Endothelial cell (in vitro differentiated cells): Measurements from ENCODE around the gene TMEM132D. TPM values are rescaled to one million over a fixed set of nuclear protein-coding genes. Genes with fewer than 3 reads are reported as not detected.
"Not testable (repeated sequence)": the region's sequence is repeated elsewhere in the genome, so short reads cannot be mapped to it uniquely, and the experiment has no call there.

Experiments
- DNase-seq: peaks from one replicate; pipeline ENCODE4 v3.0.0; 2021; ENCODE audit warnings: low spot score
- H3K27ac Mint-ChIP-seq: one replicate; pipeline ENCODE4 v1.8.0; 2021; ENCODE audit warnings: mixed read lengths, inconsistent platforms; ENCODE audit not compliant: unreplicated experiment
- H3K27me3 Mint-ChIP-seq: one replicate; pipeline ENCODE4 v1.8.0; 2021; ENCODE audit warnings: mild to moderate bottlenecking, moderate library complexity, mixed read lengths, inconsistent platforms; ENCODE audit not compliant: unreplicated experiment
- H3K36me3 Mint-ChIP-seq: one replicate; pipeline ENCODE4 v1.8.0; 2021; ENCODE audit warnings: mild to moderate bottlenecking, low read depth, mixed read lengths, inconsistent platforms; ENCODE audit not compliant: unreplicated experiment
- H3K4me1 Mint-ChIP-seq: one replicate; pipeline ENCODE4 v1.8.0; 2021; ENCODE audit warnings: mild to moderate bottlenecking, mixed read lengths, inconsistent platforms; ENCODE audit not compliant: unreplicated experiment
- H3K4me3 Mint-ChIP-seq: one replicate; pipeline ENCODE4 v1.8.0; 2021; ENCODE audit warnings: mild to moderate bottlenecking, mixed read lengths, inconsistent platforms; ENCODE audit not compliant: unreplicated experiment
- H3K9me3 Mint-ChIP-seq: one replicate; pipeline ENCODE4 v1.8.0; 2021; ENCODE audit warnings: mixed read lengths, inconsistent platforms; ENCODE audit not compliant: unreplicated experiment
- total RNA-seq: library from RNA; stranded (reverse); fragmentation: NEBNext Ultra II Directional; extraction: Animal tissue kit (Norgen Biotek cat#: 25700); gene quantifications from one replicate; pipeline ENCODE4 v1.2.1, GENCODE V29; 2021; ENCODE audit not compliant: unreplicated experiment
- TF ChIP-seq, protein P1 (sequence below): fragments of 200-600 bp; sonication (generic); IDR thresholded peaks from one replicate; pipeline ENCODE4 v1.5.0; 2021; ENCODE audit warnings: antibody characterized with exemption; ENCODE audit not compliant: unreplicated experiment

The TMEM132D gene
- total RNA-seq, 1 donor from 2014 or later, result not detected

DNA sequence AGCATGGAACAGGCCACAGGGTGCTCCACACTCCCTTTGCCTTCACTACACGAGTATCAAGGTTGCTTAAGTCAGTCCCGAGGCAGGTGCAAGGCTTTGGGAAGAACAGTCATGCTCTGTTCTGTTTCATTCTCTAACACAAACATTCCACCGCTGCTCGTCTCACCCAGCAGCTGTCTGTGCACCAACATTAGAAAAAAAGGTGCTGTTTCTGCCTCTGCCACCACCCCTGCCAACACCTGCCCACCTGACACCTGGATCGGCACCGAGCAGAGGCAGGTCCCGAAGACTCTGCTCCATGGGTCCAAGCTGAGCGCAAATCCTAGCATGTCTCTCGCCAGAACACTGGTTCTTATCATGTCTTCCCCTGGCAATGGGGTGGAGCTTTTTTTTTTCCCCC lies 347.7 kb downstream of the TMEM132D start:
- TF ChIP-seq, protein P1, sequence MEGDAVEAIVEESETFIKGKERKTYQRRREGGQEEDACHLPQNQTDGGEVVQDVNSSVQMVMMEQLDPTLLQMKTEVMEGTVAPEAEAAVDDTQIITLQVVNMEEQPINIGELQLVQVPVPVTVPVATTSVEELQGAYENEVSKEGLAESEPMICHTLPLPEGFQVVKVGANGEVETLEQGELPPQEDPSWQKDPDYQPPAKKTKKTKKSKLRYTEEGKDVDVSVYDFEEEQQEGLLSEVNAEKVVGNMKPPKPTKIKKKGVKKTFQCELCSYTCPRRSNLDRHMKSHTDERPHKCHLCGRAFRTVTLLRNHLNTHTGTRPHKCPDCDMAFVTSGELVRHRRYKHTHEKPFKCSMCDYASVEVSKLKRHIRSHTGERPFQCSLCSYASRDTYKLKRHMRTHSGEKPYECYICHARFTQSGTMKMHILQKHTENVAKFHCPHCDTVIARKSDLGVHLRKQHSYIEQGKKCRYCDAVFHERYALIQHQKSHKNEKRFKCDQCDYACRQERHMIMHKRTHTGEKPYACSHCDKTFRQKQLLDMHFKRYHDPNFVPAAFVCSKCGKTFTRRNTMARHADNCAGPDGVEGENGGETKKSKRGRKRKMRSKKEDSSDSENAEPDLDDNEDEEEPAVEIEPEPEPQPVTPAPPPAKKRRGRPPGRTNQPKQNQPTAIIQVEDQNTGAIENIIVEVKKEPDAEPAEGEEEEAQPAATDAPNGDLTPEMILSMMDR, result no peak
- Mint-ChIP-seq H3K27ac (no peak overlapping the region), H3K27me3 (peaks cover 7% of the 10 kb centered on the region), H3K4me3 (no peak overlapping the region), H3K36me3 (peaks cover 9% of the 10 kb centered on the region), H3K9me3 (peaks cover 52% of the 10 kb centered on the region), H3K4me1 (no peaks in the 10 kb centered on the region)
- DNase-seq, result no peak

DNA sequence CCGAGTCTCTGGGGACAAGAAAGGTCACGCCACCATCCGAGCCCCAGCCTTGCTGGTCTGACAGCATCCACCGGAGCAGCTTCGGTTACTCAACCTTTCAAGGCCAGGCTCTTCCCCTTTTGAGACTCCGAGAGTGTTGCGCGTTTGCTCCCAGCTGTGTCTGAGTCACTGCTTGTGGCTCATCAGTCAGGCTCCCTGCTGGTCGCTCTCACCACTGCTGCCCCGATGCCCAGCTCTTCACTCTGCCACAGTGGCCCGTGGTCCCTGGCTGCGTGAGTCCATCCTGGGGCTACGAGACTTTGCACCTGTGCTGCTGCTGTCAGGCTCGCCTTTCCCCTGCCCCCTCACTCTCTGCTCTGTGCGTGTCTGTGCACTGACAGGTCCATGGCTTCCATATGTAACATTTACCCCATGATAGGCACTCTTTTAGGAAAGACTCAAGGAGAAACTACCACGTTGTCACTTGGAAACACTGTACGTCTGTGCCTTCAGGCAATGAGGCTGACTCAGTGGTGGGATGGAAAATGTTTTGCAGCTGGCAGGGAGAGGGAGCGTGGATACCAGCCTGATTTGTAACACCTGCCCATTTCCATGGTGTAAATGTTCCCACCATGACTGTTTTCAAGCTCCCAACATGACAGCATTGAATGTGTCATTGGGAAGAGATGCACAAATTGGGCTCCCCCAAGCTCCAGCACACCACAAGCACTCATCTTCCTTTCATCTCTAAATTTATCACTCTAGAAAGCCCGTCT lies 350.7 kb downstream of the TMEM132D start:
- Mint-ChIP-seq H3K4me1 (no peaks in the 10 kb centered on the region), H3K4me3 (no peak overlapping the region), H3K36me3 (peaks cover 16% of the 10 kb centered on the region), H3K9me3 (peaks cover 57% of the 10 kb centered on the region), H3K27me3 (peaks cover 8% of the 10 kb centered on the region), H3K27ac (no peak overlapping the region)
- no peak for DNase-seq
- TF ChIP-seq, protein P1, result no peak

DNA sequence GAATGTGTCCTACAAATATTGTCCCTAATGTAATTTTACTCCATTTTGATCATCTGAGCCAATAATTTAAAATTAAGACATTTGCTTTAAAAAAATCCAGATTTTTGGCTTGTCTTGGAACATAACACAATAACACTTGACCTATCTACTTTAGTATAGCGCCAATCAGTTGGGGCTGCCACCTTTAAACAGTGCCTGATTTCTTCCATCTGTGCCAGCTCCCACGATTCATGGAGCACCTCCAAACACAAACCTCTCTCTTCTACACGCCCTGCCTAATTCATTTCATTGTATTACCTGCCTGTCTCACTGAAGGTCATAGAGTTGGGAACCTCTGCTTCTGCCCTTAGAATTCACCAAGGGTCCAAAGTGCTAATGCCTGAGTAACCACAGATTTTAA lies 352.4 kb downstream of the TMEM132D start:
- no peak for DNase-seq
- Mint-ChIP-seq H3K36me3 (peaks cover 17% of the 10 kb centered on the region), H3K9me3 (peaks cover 49% of the 10 kb centered on the region), H3K4me3 (no peak overlapping the region), H3K4me1 (no peaks in the 10 kb centered on the region), H3K27ac (no peak overlapping the region), H3K27me3 (peaks cover 8% of the 10 kb centered on the region)
- TF ChIP-seq, protein P1, result no peak

DNA sequence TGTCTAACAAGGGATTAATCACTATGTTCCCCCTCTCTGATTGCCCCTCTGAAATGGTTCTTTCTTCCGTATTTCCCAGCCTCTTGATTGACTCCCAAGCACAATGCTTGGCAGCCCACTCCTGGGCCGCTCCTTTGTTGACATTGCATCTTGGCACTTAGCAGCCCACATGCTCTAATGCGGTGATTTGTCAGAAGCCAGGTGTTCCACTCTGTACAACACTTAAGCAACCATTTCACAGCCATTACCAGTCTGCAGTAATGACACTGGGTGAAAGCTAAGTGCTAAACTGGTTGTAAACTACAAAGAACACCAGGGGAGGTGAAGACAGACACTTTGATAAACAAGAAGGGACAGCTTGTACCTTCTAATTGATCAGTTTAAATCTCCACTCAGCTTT lies 353.5 kb downstream of the TMEM132D start:
- no peak overlapping the region for H3K4me3 Mint-ChIP-seq
- peaks cover 8% of the 10 kb centered on the region for H3K27me3 Mint-ChIP-seq
- no peak overlapping the region for H3K27ac Mint-ChIP-seq
- TF ChIP-seq, protein P1, result no peak
- H3K4me1 Mint-ChIP-seq, result no peaks in the 10 kb centered on the region
- H3K36me3 Mint-ChIP-seq, result peaks cover 17% of the 10 kb centered on the region
- DNase-seq, result no peak
- peaks cover 52% of the 10 kb centered on the region for H3K9me3 Mint-ChIP-seq

DNA sequence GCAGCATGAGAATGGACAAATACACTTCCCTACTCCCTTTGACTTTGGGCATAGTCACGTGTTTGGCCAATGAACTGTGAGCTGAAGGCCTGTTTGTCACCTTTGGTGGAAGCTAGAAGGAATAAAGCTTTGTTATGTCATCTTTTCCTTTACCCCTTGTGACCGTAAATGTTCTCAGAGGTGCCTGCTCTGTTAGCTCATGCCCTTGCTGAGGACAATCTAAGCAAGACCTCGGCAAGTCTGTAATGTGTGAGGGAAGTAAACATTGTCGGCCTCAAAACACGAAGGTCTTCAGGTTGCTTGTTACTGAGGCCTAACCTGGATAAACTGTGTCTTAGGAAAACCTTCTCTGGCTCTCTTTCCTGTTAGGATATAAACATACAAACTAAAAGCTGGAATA lies 354.2 kb downstream of the TMEM132D start:
- peaks cover 9% of the 10 kb centered on the region for H3K27me3 Mint-ChIP-seq
- H3K27ac Mint-ChIP-seq, result no peak overlapping the region
- TF ChIP-seq, protein P1, result no peak
- H3K4me1 Mint-ChIP-seq, result no peaks in the 10 kb centered on the region
- DNase-seq, result no peak
- H3K4me3 Mint-ChIP-seq, result no peak overlapping the region
- peaks cover 17% of the 10 kb centered on the region for H3K36me3 Mint-ChIP-seq
- peaks cover 47% of the 10 kb centered on the region for H3K9me3 Mint-ChIP-seq

DNA sequence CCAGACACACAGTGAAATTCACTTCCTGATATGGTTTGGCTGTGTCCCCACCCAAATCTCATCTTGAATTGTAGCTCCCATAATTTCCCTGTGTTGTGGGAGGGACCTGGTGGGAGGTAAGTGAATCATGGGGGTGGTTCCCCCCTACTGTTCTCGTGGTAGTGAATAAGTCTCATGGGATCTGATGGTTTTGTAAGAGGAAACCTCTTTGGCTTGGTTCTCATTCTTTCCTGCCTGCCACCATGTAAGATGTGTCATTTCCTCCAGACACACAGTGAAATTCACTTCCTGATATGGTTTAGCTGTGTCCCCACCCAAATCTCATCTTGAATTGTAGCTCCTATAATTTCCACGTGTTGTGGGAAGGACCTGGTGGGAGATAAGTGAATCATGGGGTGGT lies 354.8 kb downstream of the TMEM132D start:
- DNase-seq, H3K4me1 Mint-ChIP-seq, H3K27ac Mint-ChIP-seq, H3K4me3 Mint-ChIP-seq, H3K27me3 Mint-ChIP-seq: not testable (repeated sequence)
- Mint-ChIP-seq H3K9me3 (peaks cover 41% of the 10 kb centered on the region), H3K36me3 (peaks cover 15% of the 10 kb centered on the region)
